ENCODE results near the gene LPP.

DNA sequence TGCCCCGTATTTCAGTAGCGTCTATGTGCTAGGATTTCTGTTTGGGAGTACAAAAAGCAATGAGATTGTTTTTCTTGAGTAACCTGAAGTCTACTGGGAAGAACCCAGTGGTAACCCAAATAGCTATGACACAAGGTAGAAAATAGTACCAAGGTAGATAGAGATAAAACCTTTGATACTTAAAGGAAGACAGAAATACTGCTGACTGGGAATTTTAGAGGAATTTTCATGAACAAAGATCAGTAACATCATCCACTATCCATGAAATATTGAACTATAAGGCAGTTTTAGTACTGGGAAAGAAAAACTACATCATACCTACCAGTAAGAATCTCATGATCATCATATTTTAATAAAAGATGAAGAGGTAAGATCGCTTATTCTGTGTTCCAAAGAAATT, 489.8 kb downstream of the LPP start:
- TF ChIP-seq ESRRA (IDR thresholded peaks at IDR 0.05; ENCODE audit: borderline replicate concordance, low read depth) (no peak), DNMT1 (IDR thresholded peaks at IDR 0.05) (no peak), CHD2 (IDR thresholded peaks at IDR 0.05; ENCODE audit: low read depth, low read length) (no peak), NFYB (IDR thresholded peaks at IDR 0.05; ENCODE audit: extremely low read depth, insufficient read length) (no peak), ARNT (IDR thresholded peaks at IDR 0.05) (no peak), EZH2 (IDR thresholded peaks at IDR 0.05; ENCODE audit: borderline replicate concordance, low read depth, low read length) (no peak), EWSR1 (IDR thresholded peaks at IDR 0.05; ENCODE audit: borderline replicate concordance, low read depth, partially characterized antibody) (no peak), MAZ (CRISPR knock-in tag; conservative IDR thresholded peaks at IDR 0.05 in 1 of 2, IDR thresholded peaks at IDR 0.05 in 1 of 2) (no peak), HDAC2 (IDR thresholded peaks at IDR 0.05) (no peak), NR1H2 (CRISPR knock-in tag; IDR thresholded peaks at IDR 0.05) (no peak), PHF8 (IDR thresholded peaks at IDR 0.05; ENCODE audit: borderline replicate concordance, low read length) (no peak)
- TF ChIP-seq, protein P1, sequence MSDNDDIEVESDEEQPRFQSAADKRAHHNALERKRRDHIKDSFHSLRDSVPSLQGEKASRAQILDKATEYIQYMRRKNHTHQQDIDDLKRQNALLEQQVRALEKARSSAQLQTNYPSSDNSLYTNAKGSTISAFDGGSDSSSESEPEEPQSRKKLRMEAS (CRISPR knock-in tag; IDR thresholded peaks at IDR 0.05), result no peak
- TF ChIP-seq, protein P2, sequence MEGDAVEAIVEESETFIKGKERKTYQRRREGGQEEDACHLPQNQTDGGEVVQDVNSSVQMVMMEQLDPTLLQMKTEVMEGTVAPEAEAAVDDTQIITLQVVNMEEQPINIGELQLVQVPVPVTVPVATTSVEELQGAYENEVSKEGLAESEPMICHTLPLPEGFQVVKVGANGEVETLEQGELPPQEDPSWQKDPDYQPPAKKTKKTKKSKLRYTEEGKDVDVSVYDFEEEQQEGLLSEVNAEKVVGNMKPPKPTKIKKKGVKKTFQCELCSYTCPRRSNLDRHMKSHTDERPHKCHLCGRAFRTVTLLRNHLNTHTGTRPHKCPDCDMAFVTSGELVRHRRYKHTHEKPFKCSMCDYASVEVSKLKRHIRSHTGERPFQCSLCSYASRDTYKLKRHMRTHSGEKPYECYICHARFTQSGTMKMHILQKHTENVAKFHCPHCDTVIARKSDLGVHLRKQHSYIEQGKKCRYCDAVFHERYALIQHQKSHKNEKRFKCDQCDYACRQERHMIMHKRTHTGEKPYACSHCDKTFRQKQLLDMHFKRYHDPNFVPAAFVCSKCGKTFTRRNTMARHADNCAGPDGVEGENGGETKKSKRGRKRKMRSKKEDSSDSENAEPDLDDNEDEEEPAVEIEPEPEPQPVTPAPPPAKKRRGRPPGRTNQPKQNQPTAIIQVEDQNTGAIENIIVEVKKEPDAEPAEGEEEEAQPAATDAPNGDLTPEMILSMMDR (IDR thresholded peaks at IDR 0.05 in 2 of 3, conservative IDR thresholded peaks at IDR 0.05 in 1 of 3; ENCODE audit: insufficient read depth in 2 of 3, low read depth in 1 of 3, low read length in 3 of 3), result no peak

All from K562 (cell line).